Measurements from ENCODE around the gene IL1B. TPM values are rescaled to one million over a fixed set of nuclear protein-coding genes. Genes with fewer than 3 reads are reported as not detected.

IL1B gene
- total RNA-seq, 1 donor from 2014 or later: not detected

- peak; percentile 22 for DNase-seq (ENCODE audit: low read depth)
Observed at GRCh38 chr2:112784199-112785189, 52.1 kb downstream of the IL1B start, which contains the start of gene IL1A. Gene IL1A, minus strand, starts transcription at chr2:112784493. Its CDS starts 723 bp downstream, at chr2:112783770.

- no peak for DNase-seq (ENCODE audit: low read depth)
Observed at GRCh38 chr2:112783187-112783714, 53.3 kb downstream of the IL1B start.

- no peak for DNase-seq (ENCODE audit: low read depth)
Observed at GRCh38 chr2:112782234-112782799, 54.3 kb downstream of the IL1B start.

Other genes with a start within 250 kb of the IL1B start
- 22.9 and 36.8 TPM in 2 replicates for gene SLC20A1, start 190.8 kb downstream of the IL1B start, total RNA-seq
- not detected in 2 replicates for gene NT5DC4, start 115.8 kb downstream of the IL1B start, total RNA-seq
- 0.05 and 2.0 TPM in 2 replicates for gene CKAP2L, start 72.2 kb downstream of the IL1B start, total RNA-seq
- not detected in 2 replicates for gene IL1A, start 52.3 kb downstream of the IL1B start, total RNA-seq
- gene IL37, start 74.4 kb upstream of the IL1B start, total RNA-seq: not detected in 2 replicates
- gene IL36G, start 141.2 kb upstream of the IL1B start, total RNA-seq: not detected in 2 replicates
- not detected in 2 replicates for gene IL36A, start 168.7 kb upstream of the IL1B start, total RNA-seq
- gene IL36B, start 216.1 kb upstream of the IL1B start, total RNA-seq: not detected in 2 replicates
- not detected in 2 replicates for gene IL36RN, start 222.4 kb upstream of the IL1B start, total RNA-seq
- gene IL1F10, start 231.2 kb upstream of the IL1B start, total RNA-seq: not detected in 2 replicates

Measured in myocyte (in vitro differentiated cells).